ENCODE results near the gene TMEM88.

DNA sequence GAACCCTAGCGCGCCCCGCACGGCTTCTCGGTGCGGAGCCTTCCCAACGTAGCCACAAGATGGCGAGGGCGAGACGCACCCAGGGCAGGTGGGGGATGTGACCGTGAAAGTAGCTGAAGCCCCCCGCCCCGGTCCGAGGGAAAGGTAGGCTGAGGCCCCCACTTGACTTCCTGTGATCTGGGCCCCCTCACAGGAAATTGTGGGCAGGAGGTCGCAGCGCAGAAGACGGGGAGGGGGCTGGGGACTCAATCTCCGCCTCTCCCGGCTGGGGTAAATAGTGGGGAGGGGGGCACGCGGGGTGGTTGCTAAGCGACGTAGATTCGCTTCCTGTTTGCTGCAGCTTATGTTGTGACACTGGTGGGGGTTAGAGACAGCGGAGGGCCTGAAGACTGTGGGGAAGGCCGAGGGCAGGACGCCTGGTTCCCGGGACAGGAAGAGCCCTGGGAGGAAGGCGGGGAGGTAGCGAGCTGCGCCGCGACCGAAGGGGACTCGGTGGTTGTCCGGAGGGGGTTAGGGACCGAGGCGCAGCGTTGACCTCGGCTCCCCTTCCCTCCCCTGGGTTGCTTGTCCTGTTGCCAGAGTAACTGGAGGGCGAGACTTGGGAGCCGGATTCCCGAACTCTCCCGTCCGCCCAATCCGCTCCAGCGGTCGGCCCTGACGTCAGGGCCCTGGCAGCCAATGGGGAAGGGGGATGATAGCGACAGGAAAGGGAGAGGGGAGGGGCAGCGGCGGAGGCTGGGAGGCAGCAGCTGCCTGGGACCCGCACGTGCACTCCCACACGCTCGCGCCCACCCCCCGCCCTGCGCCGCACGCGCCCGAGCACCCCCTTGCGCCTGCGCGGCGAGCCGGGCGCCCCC, 19.7 kb upstream of the TMEM88 start:
- TF ChIP-seq, protein P1, sequence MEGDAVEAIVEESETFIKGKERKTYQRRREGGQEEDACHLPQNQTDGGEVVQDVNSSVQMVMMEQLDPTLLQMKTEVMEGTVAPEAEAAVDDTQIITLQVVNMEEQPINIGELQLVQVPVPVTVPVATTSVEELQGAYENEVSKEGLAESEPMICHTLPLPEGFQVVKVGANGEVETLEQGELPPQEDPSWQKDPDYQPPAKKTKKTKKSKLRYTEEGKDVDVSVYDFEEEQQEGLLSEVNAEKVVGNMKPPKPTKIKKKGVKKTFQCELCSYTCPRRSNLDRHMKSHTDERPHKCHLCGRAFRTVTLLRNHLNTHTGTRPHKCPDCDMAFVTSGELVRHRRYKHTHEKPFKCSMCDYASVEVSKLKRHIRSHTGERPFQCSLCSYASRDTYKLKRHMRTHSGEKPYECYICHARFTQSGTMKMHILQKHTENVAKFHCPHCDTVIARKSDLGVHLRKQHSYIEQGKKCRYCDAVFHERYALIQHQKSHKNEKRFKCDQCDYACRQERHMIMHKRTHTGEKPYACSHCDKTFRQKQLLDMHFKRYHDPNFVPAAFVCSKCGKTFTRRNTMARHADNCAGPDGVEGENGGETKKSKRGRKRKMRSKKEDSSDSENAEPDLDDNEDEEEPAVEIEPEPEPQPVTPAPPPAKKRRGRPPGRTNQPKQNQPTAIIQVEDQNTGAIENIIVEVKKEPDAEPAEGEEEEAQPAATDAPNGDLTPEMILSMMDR (IDR thresholded peaks at IDR 0.05; ENCODE audit: low read length): peak; percentile 88
- no peak for TF ChIP-seq EZH2phosphoT487 (IDR thresholded peaks at IDR 0.05; ENCODE audit: low read length)
- no peak for TF ChIP-seq EZH2 (optimal IDR thresholded peaks at IDR 0.05; ENCODE audit: low read depth, low read length)
